22Rv1 (cell line): Measurements from ENCODE around the gene LCOR.

Experiments
- ZFX ChIP-seq: fragments of 450-650 bp; IDR thresholded peaks from 2 replicates; pipeline ENCODE4 v1.6.1; 2017; ENCODE audit warnings: antibody characterized with exemption, borderline replicate concordance
- TF ChIP-seq, protein P1 (sequence below): fragments of 450-650 bp; IDR thresholded peaks from 2 replicates; pipeline ENCODE4 v1.5.1; 2017; ENCODE audit warnings: mild to moderate bottlenecking

DNA sequence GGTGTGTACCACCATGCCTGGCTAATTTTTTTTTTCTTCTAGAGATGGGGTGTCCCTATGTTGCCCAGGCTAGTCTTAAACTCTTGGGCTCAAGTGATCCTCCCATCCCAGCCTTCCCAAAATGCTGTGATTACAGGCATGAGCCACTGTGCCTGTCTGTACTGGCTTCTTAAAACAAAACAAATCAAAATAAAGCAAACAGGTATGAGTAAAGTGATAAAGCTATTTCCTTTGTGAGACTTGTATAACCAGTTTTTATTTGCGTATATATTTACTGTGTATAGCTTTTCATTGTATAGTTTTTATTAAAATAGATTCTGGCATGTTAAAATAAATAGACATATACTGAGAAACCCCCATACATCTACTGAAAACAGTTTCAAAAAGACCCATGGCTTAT lies 14.3 kb downstream of the LCOR start:
- TF ChIP-seq ZFX, result no peak
- TF ChIP-seq, protein P1, sequence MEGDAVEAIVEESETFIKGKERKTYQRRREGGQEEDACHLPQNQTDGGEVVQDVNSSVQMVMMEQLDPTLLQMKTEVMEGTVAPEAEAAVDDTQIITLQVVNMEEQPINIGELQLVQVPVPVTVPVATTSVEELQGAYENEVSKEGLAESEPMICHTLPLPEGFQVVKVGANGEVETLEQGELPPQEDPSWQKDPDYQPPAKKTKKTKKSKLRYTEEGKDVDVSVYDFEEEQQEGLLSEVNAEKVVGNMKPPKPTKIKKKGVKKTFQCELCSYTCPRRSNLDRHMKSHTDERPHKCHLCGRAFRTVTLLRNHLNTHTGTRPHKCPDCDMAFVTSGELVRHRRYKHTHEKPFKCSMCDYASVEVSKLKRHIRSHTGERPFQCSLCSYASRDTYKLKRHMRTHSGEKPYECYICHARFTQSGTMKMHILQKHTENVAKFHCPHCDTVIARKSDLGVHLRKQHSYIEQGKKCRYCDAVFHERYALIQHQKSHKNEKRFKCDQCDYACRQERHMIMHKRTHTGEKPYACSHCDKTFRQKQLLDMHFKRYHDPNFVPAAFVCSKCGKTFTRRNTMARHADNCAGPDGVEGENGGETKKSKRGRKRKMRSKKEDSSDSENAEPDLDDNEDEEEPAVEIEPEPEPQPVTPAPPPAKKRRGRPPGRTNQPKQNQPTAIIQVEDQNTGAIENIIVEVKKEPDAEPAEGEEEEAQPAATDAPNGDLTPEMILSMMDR, result no peak
